AG09309 (cell line): ENCODE data around the gene MT4.

Experiments used
- DNase-seq: peaks from one replicate; pipeline ENCODE4 v3.0.0-alpha.2; 2010; ENCODE audit warnings: low read depth
- H3K4me3 ChIP-seq: 2 replicates; pipeline ENCODE4 v1.5.1; 2011; ENCODE audit warnings: mild to moderate bottlenecking, low read depth, low read length, moderate library complexity; ENCODE audit not compliant: control insufficient read depth
- TF ChIP-seq, protein P1 (sequence below): IDR thresholded peaks from 2 replicates; pipeline ENCODE4 v1.5.1; 2011; ENCODE audit warnings: mild to moderate bottlenecking, low read depth, low read length, inconsistent platforms; ENCODE audit not compliant: insufficient read depth, control insufficient read depth; ENCODE audit errors: missing control alignments

The MT4 gene

GRCh38 chr16:56610609-56611111 lies 45.8 kb downstream of the MT4 start:
- peak; percentile 60 for DNase-seq
- H3K4me3 ChIP-seq: peak overlapping the region; percentile 33; the same call in 1 of the 2 replicates
- TF ChIP-seq, protein P1, sequence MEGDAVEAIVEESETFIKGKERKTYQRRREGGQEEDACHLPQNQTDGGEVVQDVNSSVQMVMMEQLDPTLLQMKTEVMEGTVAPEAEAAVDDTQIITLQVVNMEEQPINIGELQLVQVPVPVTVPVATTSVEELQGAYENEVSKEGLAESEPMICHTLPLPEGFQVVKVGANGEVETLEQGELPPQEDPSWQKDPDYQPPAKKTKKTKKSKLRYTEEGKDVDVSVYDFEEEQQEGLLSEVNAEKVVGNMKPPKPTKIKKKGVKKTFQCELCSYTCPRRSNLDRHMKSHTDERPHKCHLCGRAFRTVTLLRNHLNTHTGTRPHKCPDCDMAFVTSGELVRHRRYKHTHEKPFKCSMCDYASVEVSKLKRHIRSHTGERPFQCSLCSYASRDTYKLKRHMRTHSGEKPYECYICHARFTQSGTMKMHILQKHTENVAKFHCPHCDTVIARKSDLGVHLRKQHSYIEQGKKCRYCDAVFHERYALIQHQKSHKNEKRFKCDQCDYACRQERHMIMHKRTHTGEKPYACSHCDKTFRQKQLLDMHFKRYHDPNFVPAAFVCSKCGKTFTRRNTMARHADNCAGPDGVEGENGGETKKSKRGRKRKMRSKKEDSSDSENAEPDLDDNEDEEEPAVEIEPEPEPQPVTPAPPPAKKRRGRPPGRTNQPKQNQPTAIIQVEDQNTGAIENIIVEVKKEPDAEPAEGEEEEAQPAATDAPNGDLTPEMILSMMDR: no peak

GRCh38 chr16:56611281-56611833 lies 46.5 kb downstream of the MT4 start:
- TF ChIP-seq, protein P1: no peak
- no peak for DNase-seq
- no peak overlapping the region for H3K4me3 ChIP-seq

DNA sequence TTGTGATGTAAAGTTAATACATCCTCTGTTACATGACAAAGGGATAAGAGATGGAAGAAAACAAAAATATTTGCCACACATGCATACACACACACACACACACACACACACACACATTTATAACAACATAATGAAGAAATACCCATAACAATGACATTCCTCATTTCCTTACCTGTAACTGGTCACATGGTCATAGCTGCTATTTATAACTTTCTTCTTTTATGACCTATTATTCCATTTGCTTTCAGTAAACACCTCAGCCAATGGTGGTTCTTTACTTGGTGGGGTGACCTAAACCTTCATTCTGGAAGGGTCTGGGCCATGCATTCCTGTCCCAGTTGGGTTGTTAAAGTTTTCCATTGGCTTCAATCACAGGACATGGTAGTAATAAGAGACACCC lies 48.8 kb downstream of the MT4 start:
- TF ChIP-seq, protein P1: no peak
- DNase-seq: no peak
- no peak overlapping the region for H3K4me3 ChIP-seq

DNA sequence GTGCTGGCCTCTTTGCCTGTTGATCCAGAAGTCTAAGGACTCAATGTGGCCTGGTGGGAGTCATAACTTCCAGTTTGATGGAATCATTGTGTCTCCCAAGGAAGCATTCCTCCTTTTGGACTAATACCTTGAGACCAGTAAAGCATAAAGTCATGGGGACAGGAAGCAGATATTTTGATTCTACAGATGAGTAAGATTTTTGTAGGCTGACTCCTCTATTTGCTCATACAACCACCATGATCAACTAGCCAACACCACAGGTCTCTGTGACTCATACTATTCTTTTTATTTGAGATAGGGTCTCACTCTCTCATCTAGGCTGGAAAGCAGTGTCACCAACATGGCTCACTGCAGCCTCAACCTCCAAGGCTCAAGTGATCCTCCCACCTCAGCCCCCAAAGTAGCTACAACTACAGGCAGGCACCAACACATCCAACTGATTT lies 49.7 kb downstream of the MT4 start:
- TF ChIP-seq, protein P1: no peak
- H3K4me3 ChIP-seq: no peak overlapping the region
- DNase-seq: no peak

- no peak overlapping the region for H3K4me3 ChIP-seq
- TF ChIP-seq, protein P1: no peak
- no peak for DNase-seq
These were observed 50.5 kb downstream of the MT4 start for GRCh38 chr16:56615353-56615752.

DNA sequence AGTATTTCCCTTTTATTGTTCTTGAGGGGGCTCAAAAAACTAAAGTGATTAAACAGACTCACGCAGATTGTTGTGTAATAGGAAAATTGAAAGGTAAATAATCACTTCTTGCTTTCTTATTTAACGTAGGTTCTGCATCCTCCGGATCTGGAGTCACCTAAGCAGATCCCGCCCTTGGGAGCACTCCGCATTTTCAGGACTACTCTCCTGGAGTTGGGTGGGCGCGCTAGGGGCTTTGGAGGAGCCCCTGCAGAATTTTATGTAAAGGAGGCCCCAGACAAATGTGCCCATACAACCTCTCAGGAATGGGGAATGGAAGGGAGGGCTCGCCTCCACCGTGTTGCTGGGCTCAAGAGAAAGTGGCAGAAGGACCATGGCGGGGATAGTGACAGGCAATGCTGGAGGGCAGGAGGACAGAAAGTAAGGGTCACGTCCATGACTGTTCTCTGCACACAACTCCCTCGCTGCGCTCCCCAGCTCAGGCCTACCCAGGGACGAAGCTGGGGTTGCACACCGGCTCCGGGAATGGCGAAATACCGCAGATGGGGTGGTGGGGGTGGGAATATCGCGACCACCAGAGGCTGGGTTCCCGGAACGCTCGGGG lies 51.8 kb downstream of the MT4 start:
- DNase-seq: no peak
- TF ChIP-seq, protein P1: no peak
- H3K4me3 ChIP-seq: peak overlapping the region; percentile 16
